GM19240 (cell line): ENCODE results near the gene BMS1.
"Not testable (repeated sequence)": the region's sequence is repeated elsewhere in the genome, so short reads cannot be mapped to it uniquely, and the experiment has no call there.

ENCODE experiments used
- DNase-seq: peaks from one replicate; pipeline ENCODE4 v3.0.0; 2011; ENCODE audit warnings: low spot score; ENCODE audit not compliant: insufficient read length

The BMS1 gene

GRCh38 chr10:42866115-42866995 lies 83.8 kb downstream of the BMS1 start:
- peak; percentile 57 for DNase-seq

- DNase-seq: no peak
Observed at GRCh38 chr10:42867571-42867970, 85.0 kb downstream of the BMS1 start.

- DNase-seq: no peak
Observed at GRCh38 chr10:42868530-42868929, 85.9 kb downstream of the BMS1 start.

GRCh38 chr10:42869977-42870350 lies 87.4 kb downstream of the BMS1 start:
- no peak for DNase-seq

GRCh38 chr10:42871138-42871641 lies 88.6 kb downstream of the BMS1 start:
- DNase-seq: not testable (repeated sequence)

GRCh38 chr10:42871823-42872222 lies 89.2 kb downstream of the BMS1 start:
- DNase-seq: no peak

GRCh38 chr10:42872865-42873435 lies 90.4 kb downstream of the BMS1 start:
- DNase-seq: no peak

GRCh38 chr10:42874713-42875387 lies 92.3 kb downstream of the BMS1 start:
- DNase-seq: no peak

GRCh38 chr10:42875388-42875755 lies 92.8 kb downstream of the BMS1 start:
- DNase-seq: no peak

GRCh38 chr10:42875798-42876341 lies 93.3 kb downstream of the BMS1 start:
- no peak for DNase-seq

GRCh38 chr10:42876476-42876875 lies 93.9 kb downstream of the BMS1 start:
- no peak for DNase-seq

- no peak for DNase-seq
Observed at GRCh38 chr10:42876945-42877344, 94.3 kb downstream of the BMS1 start.

- no peak for DNase-seq
Observed at GRCh38 chr10:42877496-42878030, 95.0 kb downstream of the BMS1 start.

GRCh38 chr10:42878134-42878820 lies 95.7 kb downstream of the BMS1 start:
- DNase-seq: no peak

- DNase-seq: no peak
Observed at GRCh38 chr10:42878821-42879195, 96.2 kb downstream of the BMS1 start.

- DNase-seq: no peak
Observed at GRCh38 chr10:42879380-42880254, 97.0 kb downstream of the BMS1 start.

GRCh38 chr10:42880255-42880620 lies 97.6 kb downstream of the BMS1 start:
- no peak for DNase-seq

GRCh38 chr10:42882597-42882996 lies 100.0 kb downstream of the BMS1 start:
- DNase-seq: no peak
